Activated CD8-positive, alpha-beta memory T cell treated with anti-CD3 and anti-CD28 coated beads, Interleukin-2, amount 50 U/mL, for 48 hours (primary cell): ENCODE data around the gene PDGFD.

ENCODE experiments used
- DNase-seq: peaks from one replicate; pipeline ENCODE4 v3.0.0-alpha.2; 2020

PDGFD gene

GRCh38 chr11:104164028-104164520 lies at the start of gene PDGFD:
Gene PDGFD (minus strand): TSS chr11:104164147.
- peak; percentile 60 for DNase-seq

GRCh38 chr11:104206936-104207335 lies 43.0 kb upstream of the PDGFD start:
- DNase-seq, result no peak

GRCh38 chr11:104205838-104206237 lies 41.9 kb upstream of the PDGFD start:
- DNase-seq, result no peak

- DNase-seq, result no peak
Observed at GRCh38 chr11:104200688-104201087, 36.7 kb upstream of the PDGFD start.

- no peak for DNase-seq
Observed at GRCh38 chr11:104199053-104199452, 35.1 kb upstream of the PDGFD start.

GRCh38 chr11:104198576-104198975 lies 34.6 kb upstream of the PDGFD start:
- no peak for DNase-seq

- no peak for DNase-seq
Observed at GRCh38 chr11:104191124-104191523, 27.2 kb upstream of the PDGFD start.

GRCh38 chr11:104183593-104183992 lies 19.6 kb upstream of the PDGFD start:
- DNase-seq, result no peak

- DNase-seq, result no peak
Observed at GRCh38 chr11:104175769-104176168, 11.8 kb upstream of the PDGFD start.

- DNase-seq, result no peak
Observed at GRCh38 chr11:104169091-104169490, 5.1 kb upstream of the PDGFD start.

GRCh38 chr11:104165014-104165413 lies 1.1 kb upstream of the PDGFD start:
- no peak for DNase-seq

GRCh38 chr11:104163100-104164027 lies 583 bp downstream of the PDGFD start:
- no peak for DNase-seq

- no peak for DNase-seq
Observed at GRCh38 chr11:104161751-104162450, 2.0 kb downstream of the PDGFD start.

- no peak for DNase-seq
Observed at GRCh38 chr11:104159356-104159755, 4.6 kb downstream of the PDGFD start.

- no peak for DNase-seq
Observed at GRCh38 chr11:104155375-104155774, 8.6 kb downstream of the PDGFD start.

GRCh38 chr11:104154296-104154695 lies 9.7 kb downstream of the PDGFD start:
- no peak for DNase-seq

- DNase-seq, result no peak
Observed at GRCh38 chr11:104152941-104153505, 10.9 kb downstream of the PDGFD start.

- no peak for DNase-seq
Observed at GRCh38 chr11:104151404-104152204, 12.3 kb downstream of the PDGFD start.

GRCh38 chr11:104148706-104149105 lies 15.2 kb downstream of the PDGFD start:
- no peak for DNase-seq

GRCh38 chr11:104148074-104148473 lies 15.9 kb downstream of the PDGFD start:
- no peak for DNase-seq

GRCh38 chr11:104146943-104147342 lies 17.0 kb downstream of the PDGFD start:
- no peak for DNase-seq

GRCh38 chr11:104146421-104146820 lies 17.5 kb downstream of the PDGFD start:
- DNase-seq, result no peak

GRCh38 chr11:104145062-104145461 lies 18.9 kb downstream of the PDGFD start:
- no peak for DNase-seq
